Mesenchymal stem cell (in vitro differentiated cells and primary cell): Measurements from ENCODE around the gene PRPSAP1.

ENCODE experiments used
- DNase-seq: peaks from one replicate; pipeline ENCODE4 v3.0.0-alpha.2; 2013
- H2AFZ ChIP-seq: one replicate; pipeline ENCODE4 v1.6.1; 2013; ENCODE audit warnings: low read depth, mild to moderate bottlenecking, control low read depth, inconsistent platforms, low read length, moderate library complexity
- H2AK5ac ChIP-seq: 2 replicates; pipeline ENCODE4 v1.6.1; 2013; ENCODE audit warnings: low read length, moderate library complexity, mild to moderate bottlenecking, inconsistent platforms; ENCODE audit not compliant: severe bottlenecking
- H2BK120ac ChIP-seq: one replicate; pipeline ENCODE4 v1.6.1; 2013; ENCODE audit warnings: low read depth, mild to moderate bottlenecking, inconsistent platforms, low read length, moderate library complexity
- H2BK12ac ChIP-seq, 2 experiments: one replicate each; pipeline ENCODE4 v1.6.1; 2013; ENCODE audit warnings: inconsistent platforms in 2 of 2, low read length in 2 of 2, mild to moderate bottlenecking in 2 of 2, moderate library complexity in 2 of 2, control low read depth in 1 of 2
- H2BK15ac ChIP-seq: one replicate; pipeline ENCODE4 v1.6.1; 2013; ENCODE audit warnings: mild to moderate bottlenecking, low read depth, inconsistent platforms; ENCODE audit not compliant: poor library complexity, severe bottlenecking
- H2BK5ac ChIP-seq: 2 replicates; pipeline ENCODE4 v1.6.1; 2013; ENCODE audit warnings: low read depth, mild to moderate bottlenecking, low read length, control low read depth, inconsistent platforms; ENCODE audit not compliant: poor library complexity, severe bottlenecking
- H3K14ac ChIP-seq, 2 experiments: one replicate each; pipeline ENCODE4 v1.6.1; 2013; ENCODE audit warnings: inconsistent platforms in 2 of 2, low read length in 2 of 2, control low read depth in 1 of 2, mild to moderate bottlenecking in 1 of 2, moderate library complexity in 1 of 2
- H3K18ac ChIP-seq, 2 experiments: one replicate each; pipeline ENCODE4 v1.6.1; 2013; ENCODE audit warnings: inconsistent platforms in 2 of 2, low read length in 2 of 2, control low read depth in 1 of 2, low read depth in 1 of 2, mild to moderate bottlenecking in 1 of 2
- H3K23ac ChIP-seq, 2 experiments: one replicate each; pipeline ENCODE4 v1.6.1; 2013; ENCODE audit warnings: inconsistent platforms in 2 of 2, low read length in 2 of 2, mild to moderate bottlenecking in 2 of 2, moderate library complexity in 2 of 2, control low read depth in 1 of 2
- H3K27ac ChIP-seq: 2 replicates; pipeline ENCODE4 v1.5.1; 2013; ENCODE audit warnings: mild to moderate bottlenecking, moderate library complexity, low read length, control low read depth, inconsistent platforms; ENCODE audit not compliant: poor library complexity, severe bottlenecking
- H3K27me3 ChIP-seq, 2 experiments: 2 replicates each; pipeline versions ENCODE4 v1.6.1 to v1.7.0; 2013; ENCODE audit warnings: low read length in 2 of 2, mild to moderate bottlenecking in 2 of 2, moderate library complexity in 2 of 2, control low read depth in 1 of 2, inconsistent platforms in 1 of 2; ENCODE audit not compliant: control insufficient read depth in 1 of 2, insufficient read depth in 1 of 2
- H3K36me3 ChIP-seq, 2 experiments: 2 replicates each; pipeline versions ENCODE4 v1.6.1 to v1.7.0; 2013; ENCODE audit warnings: low read length in 2 of 2, control low read depth in 1 of 2, inconsistent platforms in 1 of 2, low read depth in 1 of 2, mild to moderate bottlenecking in 1 of 2; ENCODE audit not compliant: insufficient read depth in 2 of 2, control insufficient read depth in 1 of 2
- H3K4ac ChIP-seq, 2 experiments: one replicate each; pipeline ENCODE4 v1.6.1; 2013; ENCODE audit warnings: inconsistent platforms in 2 of 2, low read length in 2 of 2, mild to moderate bottlenecking in 2 of 2, moderate library complexity in 2 of 2, control low read depth in 1 of 2, low read depth in 1 of 2
- H3K4me1 ChIP-seq: 2 replicates; pipeline ENCODE4 v1.6.1; 2013; ENCODE audit warnings: low read depth, low read length, control low read depth; ENCODE audit not compliant: control insufficient read depth, insufficient read depth
- H3K4me2 ChIP-seq: 2 replicates; pipeline ENCODE4 v1.6.1; 2013; ENCODE audit warnings: low read length, mild to moderate bottlenecking, inconsistent platforms; ENCODE audit not compliant: poor library complexity, severe bottlenecking
- H3K4me3 ChIP-seq, 2 experiments: 2 replicates each; pipeline versions ENCODE4 v1.5.1 to v1.7.0; 2013; ENCODE audit warnings: low read length in 2 of 2, mild to moderate bottlenecking in 2 of 2, control low read depth in 1 of 2, low read depth in 1 of 2; ENCODE audit not compliant: insufficient read depth in 1 of 2
- H3K79me1 ChIP-seq: replicated peaks from 2 replicates; pipeline ENCODE4 v1.6.1; 2013; ENCODE audit warnings: mild to moderate bottlenecking, control low read depth, low read length, inconsistent platforms; ENCODE audit not compliant: poor library complexity, severe bottlenecking
- H3K9ac ChIP-seq: 2 replicates; pipeline ENCODE4 v1.7.0; 2013; ENCODE audit warnings: mild to moderate bottlenecking, low read length, moderate library complexity
- H3K9me3 ChIP-seq: 2 replicates; pipeline ENCODE4 v1.7.0; 2013; ENCODE audit warnings: mild to moderate bottlenecking, low read length; ENCODE audit not compliant: control insufficient read depth
- H4K8ac ChIP-seq: one replicate; pipeline ENCODE4 v1.6.1; 2013; ENCODE audit warnings: inconsistent platforms, mild to moderate bottlenecking, low read length, moderate library complexity
- H4K91ac ChIP-seq: one replicate; pipeline ENCODE4 v1.6.1; 2013; ENCODE audit warnings: mild to moderate bottlenecking, low read length, inconsistent platforms
- WGBS: methylation state at CpG from one replicate; pipeline ENCODE4 v1.1.7; 2013; ENCODE audit warnings: mixed read lengths; 5-methylcytosine and 5-hydroxymethylcytosine counted together

Gene PRPSAP1

DNA sequence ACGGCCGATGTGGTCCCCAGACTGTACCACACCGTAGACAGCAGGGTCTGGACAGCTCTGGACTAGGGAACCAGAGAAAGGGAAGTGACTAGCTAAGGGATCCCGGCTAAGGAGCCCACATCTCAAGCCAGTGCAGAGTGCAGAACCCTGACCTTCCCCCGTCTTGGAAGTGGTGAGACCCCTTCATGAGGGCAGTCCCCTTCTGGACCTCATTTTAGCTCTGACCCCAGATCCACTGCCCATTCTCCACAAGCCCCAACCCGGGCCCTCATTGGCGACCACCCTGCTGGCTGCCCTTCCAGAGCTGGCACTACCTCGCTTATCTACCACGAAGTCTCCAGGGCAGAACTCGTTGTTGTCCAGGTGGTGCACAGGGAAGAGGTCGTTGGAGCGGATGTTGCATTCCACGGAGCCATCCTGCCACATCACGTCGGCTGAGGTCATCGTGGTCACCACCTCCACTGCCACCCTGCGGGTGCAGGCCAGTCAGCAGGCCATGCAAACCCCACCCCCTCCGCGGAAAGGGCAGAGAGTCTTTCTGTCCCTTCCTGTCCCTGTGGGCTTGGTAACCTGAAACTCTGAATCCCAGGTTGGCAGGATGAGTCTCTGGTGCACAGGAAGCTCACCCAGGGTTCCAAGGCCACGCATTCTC is 44.9 kb upstream of the PRPSAP1 start:
- no peak overlapping the region for H4K8ac ChIP-seq
- H3K4me3 ChIP-seq: no peak overlapping the region
- H3K27me3 ChIP-seq: no peaks in the 10 kb centered on the region
- H3K4me1 ChIP-seq: peaks cover 20% of the 10 kb centered on the region
- H3K27ac ChIP-seq: no peak overlapping the region
- H2BK15ac ChIP-seq: no peak overlapping the region
- DNase-seq: no peak
- H3K23ac ChIP-seq: no peak overlapping the region
- H3K79me1 ChIP-seq: peaks cover 8% of the 10 kb centered on the region
- H3K9ac ChIP-seq: no peak overlapping the region
- H4K91ac ChIP-seq: no peak overlapping the region
- WGBS: 86% methylated on average over 20 of the region's 20 CpGs
- H3K4ac ChIP-seq: no peak overlapping the region
- no peak overlapping the region for H3K18ac ChIP-seq
- H2AK5ac ChIP-seq: no peak overlapping the region
- H3K9me3 ChIP-seq: no peaks in the 10 kb centered on the region
- H3K36me3 ChIP-seq: peaks cover 77 to 88% of the 10 kb centered on the region in 2 experiments
- H2AFZ ChIP-seq: no peak overlapping the region
- no peak overlapping the region for H2BK5ac ChIP-seq
- H2BK12ac ChIP-seq: no peak overlapping the region
- H3K14ac ChIP-seq: no peak overlapping the region
- no peak overlapping the region for H3K4me2 ChIP-seq
- H2BK120ac ChIP-seq: no peak overlapping the region

DNA sequence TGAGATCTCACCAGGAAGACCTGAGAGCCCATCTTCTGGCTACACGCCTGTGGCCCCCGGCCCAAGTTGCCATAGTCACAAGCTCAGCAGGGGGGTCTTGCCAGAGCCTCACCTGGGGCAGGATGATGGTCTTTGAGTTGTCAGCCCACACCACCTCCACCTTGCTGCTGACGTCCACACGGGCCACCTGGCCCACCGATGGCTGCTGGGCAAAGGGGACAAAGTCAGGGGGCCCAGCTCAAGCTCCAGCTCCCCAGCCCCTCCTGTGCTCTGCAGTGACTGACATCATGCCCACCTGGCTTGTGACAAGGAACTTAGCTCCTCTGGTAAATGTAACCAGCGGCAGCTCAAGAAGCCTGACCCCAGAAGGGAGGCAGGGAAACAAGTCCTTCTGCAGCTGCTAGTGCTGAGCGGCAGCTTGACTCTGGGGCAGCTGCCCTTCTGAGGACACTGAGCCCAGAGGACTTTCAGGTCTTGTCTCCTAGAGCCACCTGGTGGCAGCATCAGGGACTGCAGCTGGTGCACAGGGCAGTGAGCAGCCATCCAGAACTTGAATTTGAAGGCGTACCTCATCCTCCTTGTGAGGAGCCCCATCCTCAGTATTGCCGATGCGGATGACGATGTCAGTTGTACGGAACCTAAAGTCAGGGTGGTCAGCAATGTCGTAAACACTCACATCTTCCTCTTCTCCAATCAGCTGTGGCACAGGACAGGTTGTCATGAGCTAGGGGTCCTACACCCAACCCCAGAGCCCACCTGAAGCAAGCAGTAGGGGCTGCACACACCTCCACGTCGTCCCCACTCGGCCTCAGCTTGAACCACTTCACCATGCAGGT is 44.2 kb upstream of the PRPSAP1 start:
- DNase-seq: peak; percentile 82
- H2BK5ac ChIP-seq: no peak overlapping the region
- H3K4me3 ChIP-seq: no peak overlapping the region
- no peaks in the 10 kb centered on the region for H3K9me3 ChIP-seq
- H3K79me1 ChIP-seq: peaks cover 8% of the 10 kb centered on the region
- no peaks in the 10 kb centered on the region for H3K27me3 ChIP-seq
- no peak overlapping the region for H4K8ac ChIP-seq
- H3K4me2 ChIP-seq: no peak overlapping the region
- H2BK120ac ChIP-seq: no peak overlapping the region
- no peak overlapping the region for H3K23ac ChIP-seq
- 58% methylated on average over 16 of the region's 16 CpGs for WGBS
- H2AFZ ChIP-seq: no peak overlapping the region
- H3K36me3 ChIP-seq: peaks cover 76 to 84% of the 10 kb centered on the region in 2 experiments
- peaks cover 24% of the 10 kb centered on the region for H3K4me1 ChIP-seq
- H2BK15ac ChIP-seq: no peak overlapping the region
- H2AK5ac ChIP-seq: no peak overlapping the region
- H3K14ac ChIP-seq: no peak overlapping the region
- no peak overlapping the region for H3K18ac ChIP-seq
- no peak overlapping the region for H3K9ac ChIP-seq
- no peak overlapping the region for H4K91ac ChIP-seq
- no peak overlapping the region for H3K4ac ChIP-seq
- H2BK12ac ChIP-seq: no peak overlapping the region
- H3K27ac ChIP-seq: no peak overlapping the region

DNA sequence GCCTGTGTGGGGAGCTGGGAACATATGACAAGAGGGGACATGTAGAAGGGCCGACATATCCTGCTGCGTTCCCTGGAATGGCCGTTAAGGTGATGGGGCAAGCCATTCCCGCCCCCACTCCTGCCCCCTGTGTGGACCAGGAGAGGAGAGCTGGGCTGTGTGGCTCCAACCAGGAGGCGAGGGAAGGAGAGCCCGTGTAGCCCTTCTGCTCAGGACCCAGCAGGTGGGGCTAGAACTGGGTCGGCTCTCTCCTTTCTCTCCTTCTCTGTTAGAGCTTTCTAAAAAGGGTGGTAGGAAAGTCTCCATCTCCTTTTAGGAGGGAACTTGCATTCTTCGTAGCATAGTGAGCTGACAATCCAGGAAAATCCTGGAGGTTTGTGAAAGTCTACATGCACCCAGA is 43.5 kb upstream of the PRPSAP1 start:
- H3K9ac ChIP-seq: no peak overlapping the region
- H2BK5ac ChIP-seq: no peak overlapping the region
- no peak overlapping the region for H3K4me3 ChIP-seq
- H2BK15ac ChIP-seq: no peak overlapping the region
- H2AK5ac ChIP-seq: no peak overlapping the region
- H2BK12ac ChIP-seq: no peak overlapping the region
- no peak overlapping the region for H3K4ac ChIP-seq
- H3K23ac ChIP-seq: no peak overlapping the region
- no peak for DNase-seq
- H3K27ac ChIP-seq: no peak overlapping the region
- no peak overlapping the region for H4K91ac ChIP-seq
- peaks cover 26% of the 10 kb centered on the region for H3K4me1 ChIP-seq
- no peak overlapping the region for H2BK120ac ChIP-seq
- H3K27me3 ChIP-seq: no peaks in the 10 kb centered on the region
- no peak overlapping the region for H2AFZ ChIP-seq
- H3K36me3 ChIP-seq: peaks cover 68 to 78% of the 10 kb centered on the region in 2 experiments
- H3K4me2 ChIP-seq: no peak overlapping the region
- H3K14ac ChIP-seq: no peak overlapping the region
- H4K8ac ChIP-seq: no peak overlapping the region
- no peaks in the 10 kb centered on the region for H3K9me3 ChIP-seq
- no peak overlapping the region for H3K18ac ChIP-seq
- 95% methylated on average over 8 of the region's 8 CpGs for WGBS
- H3K79me1 ChIP-seq: peaks cover 6% of the 10 kb centered on the region

DNA sequence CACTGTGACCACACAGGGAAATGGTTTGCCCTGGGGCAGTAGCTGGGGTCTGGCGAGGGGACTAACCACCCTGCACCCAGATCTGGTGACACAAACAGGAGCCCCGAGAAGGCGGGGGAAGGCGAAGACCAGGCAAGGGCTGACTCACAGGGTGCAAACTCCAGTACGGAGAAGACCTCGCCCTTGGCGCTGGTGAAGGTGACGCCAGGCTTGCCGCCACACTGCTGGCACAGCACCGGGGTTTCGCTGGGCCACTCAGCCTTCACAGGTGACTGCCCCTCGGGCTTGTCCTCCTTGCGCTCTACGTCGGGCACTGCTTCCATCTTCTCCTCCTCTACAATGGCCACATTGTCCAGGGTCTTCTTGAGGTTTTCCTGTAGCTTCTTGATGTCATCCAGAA is 42.3 kb upstream of the PRPSAP1 start:
- Histone ChIP-seq H2AFZ (no peak overlapping the region), H3K27ac (no peak overlapping the region), H2BK12ac (no peak overlapping the region), H2BK120ac (no peak overlapping the region), H3K23ac (no peak overlapping the region), H4K91ac (no peak overlapping the region), H3K79me1 (peaks cover 7% of the 10 kb centered on the region), H3K14ac (no peak overlapping the region), H3K4ac (no peak overlapping the region), H3K27me3 (no peaks in the 10 kb centered on the region), H3K36me3 (peaks cover 68 to 75% of the 10 kb centered on the region in 2 experiments), H4K8ac (no peak overlapping the region), H2BK15ac (no peak overlapping the region), H2AK5ac (no peak overlapping the region), H3K9ac (no peak overlapping the region), H3K4me3 (no peak overlapping the region), H3K4me2 (no peak overlapping the region), H2BK5ac (no peak overlapping the region), H3K18ac (no peak overlapping the region), H3K9me3 (no peaks in the 10 kb centered on the region), H3K4me1 (peaks cover 36% of the 10 kb centered on the region)
- 95% methylated on average over 15 of the region's 15 CpGs for WGBS
- DNase-seq: no peak
